ENCODE data around the gene PDK2. TPM values are rescaled to one million over a fixed set of nuclear protein-coding genes. Genes with fewer than 3 reads are reported as not detected.

Gene PDK2
- total RNA-seq, 1 donor from 2014 or later: 44.9 TPM

- peaks cover 20% of the 10 kb centered on the region for H3K4me1 Mint-ChIP-seq (ENCODE audit: unreplicated experiment)
- H3K27ac Mint-ChIP-seq: no peak overlapping the region
- no peak for TF ChIP-seq CTCF (conservative IDR thresholded peaks at IDR 0.05)
- H3K4me3 Mint-ChIP-seq: no peak overlapping the region
- H3K27me3 Mint-ChIP-seq: peaks cover 4% of the 10 kb centered on the region
- H3K36me3 Mint-ChIP-seq: no peaks in the 10 kb centered on the region
- no peak for DNase-seq (ENCODE audit: extremely low spot score, unreplicated experiment)
- no peaks in the 10 kb centered on the region for H3K9me3 Mint-ChIP-seq
Measured at GRCh38 chr17:50048146-50048720, 46.9 kb upstream of the PDK2 start.

DNA sequence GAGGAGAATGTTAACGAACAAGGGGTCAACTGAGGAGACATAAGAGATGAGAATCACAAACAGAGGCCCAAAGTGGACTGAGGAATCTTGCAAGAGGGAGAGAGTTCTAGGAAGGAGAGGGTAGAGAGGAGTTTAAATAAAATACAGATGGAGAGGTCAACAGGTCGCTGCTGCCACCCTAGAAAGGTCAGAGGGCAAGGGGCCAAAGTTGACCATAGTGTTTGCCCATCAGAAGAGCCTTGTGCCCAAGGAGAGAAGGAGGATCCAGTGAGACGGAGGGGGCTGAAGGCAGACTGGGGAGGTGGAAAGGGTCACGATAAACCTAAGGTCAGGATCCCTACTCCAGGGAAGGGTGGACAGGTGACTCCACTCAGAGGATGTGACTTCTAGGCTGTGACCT lies 46.2 kb upstream of the PDK2 start:
- Mint-ChIP-seq H3K27ac (no peak overlapping the region), H3K9me3 (no peaks in the 10 kb centered on the region), H3K36me3 (no peaks in the 10 kb centered on the region), H3K27me3 (peaks cover 4% of the 10 kb centered on the region), H3K4me3 (no peak overlapping the region), H3K4me1 (ENCODE audit: unreplicated experiment) (peaks cover 24% of the 10 kb centered on the region)
- TF ChIP-seq CTCF (conservative IDR thresholded peaks at IDR 0.05): no peak
- no peak for DNase-seq (ENCODE audit: extremely low spot score, unreplicated experiment)

GRCh38 chr17:50049636-50050035 lies 45.5 kb upstream of the PDK2 start:
- no peak for DNase-seq (ENCODE audit: extremely low spot score, unreplicated experiment)
- H3K4me1 Mint-ChIP-seq (ENCODE audit: unreplicated experiment): peaks cover 28% of the 10 kb centered on the region
- TF ChIP-seq CTCF (conservative IDR thresholded peaks at IDR 0.05): no peak
- H3K27ac Mint-ChIP-seq: no peak overlapping the region
- peaks cover 4% of the 10 kb centered on the region for H3K27me3 Mint-ChIP-seq
- H3K4me3 Mint-ChIP-seq: no peak overlapping the region
- H3K9me3 Mint-ChIP-seq: no peaks in the 10 kb centered on the region
- no peaks in the 10 kb centered on the region for H3K36me3 Mint-ChIP-seq

- DNase-seq (ENCODE audit: extremely low spot score, unreplicated experiment): no peak
- Mint-ChIP-seq H3K36me3 (no peaks in the 10 kb centered on the region), H3K27ac (no peak overlapping the region), H3K9me3 (no peaks in the 10 kb centered on the region), H3K27me3 (peaks cover 8% of the 10 kb centered on the region), H3K4me1 (ENCODE audit: unreplicated experiment) (peaks cover 33% of the 10 kb centered on the region), H3K4me3 (no peak overlapping the region)
- no peak for TF ChIP-seq CTCF (conservative IDR thresholded peaks at IDR 0.05)
Measured at GRCh38 chr17:50050431-50051032, 44.6 kb upstream of the PDK2 start.

- TF ChIP-seq CTCF (conservative IDR thresholded peaks at IDR 0.05): no peak
- peaks cover 8% of the 10 kb centered on the region for H3K27me3 Mint-ChIP-seq
- H3K4me1 Mint-ChIP-seq (ENCODE audit: unreplicated experiment): peaks cover 33% of the 10 kb centered on the region
- H3K27ac Mint-ChIP-seq: no peak overlapping the region
- H3K36me3 Mint-ChIP-seq: no peaks in the 10 kb centered on the region
- no peak for DNase-seq (ENCODE audit: extremely low spot score, unreplicated experiment)
- no peaks in the 10 kb centered on the region for H3K9me3 Mint-ChIP-seq
- no peak overlapping the region for H3K4me3 Mint-ChIP-seq
Measured at GRCh38 chr17:50051082-50051576, 44.0 kb upstream of the PDK2 start.

Measured in type B pancreatic cell (in vitro differentiated cells).